Tongue (tissue), 2 donors: Measurements from ENCODE around the gene CACNA1D. TPM values are rescaled to one million over a fixed set of nuclear protein-coding genes. Genes with fewer than 3 reads are reported as not detected.
A peak's percentile ranks its signal among the peaks of the same experiment; 100 is the strongest.

Source experiments
- DNase-seq: peaks from one replicate; pipeline ENCODE4 v3.0.0-alpha.2; 2015
- total RNA-seq: library from RNA; depleted of rRNA; stranded (reverse); fragments of >200 nt; gene quantifications from one replicate; pipeline ENCODE4 v1.2.3, GENCODE V29; 2014

CACNA1D gene
- total RNA-seq, 1 donor from 2014 or later = 10.1 TPM

DNA sequence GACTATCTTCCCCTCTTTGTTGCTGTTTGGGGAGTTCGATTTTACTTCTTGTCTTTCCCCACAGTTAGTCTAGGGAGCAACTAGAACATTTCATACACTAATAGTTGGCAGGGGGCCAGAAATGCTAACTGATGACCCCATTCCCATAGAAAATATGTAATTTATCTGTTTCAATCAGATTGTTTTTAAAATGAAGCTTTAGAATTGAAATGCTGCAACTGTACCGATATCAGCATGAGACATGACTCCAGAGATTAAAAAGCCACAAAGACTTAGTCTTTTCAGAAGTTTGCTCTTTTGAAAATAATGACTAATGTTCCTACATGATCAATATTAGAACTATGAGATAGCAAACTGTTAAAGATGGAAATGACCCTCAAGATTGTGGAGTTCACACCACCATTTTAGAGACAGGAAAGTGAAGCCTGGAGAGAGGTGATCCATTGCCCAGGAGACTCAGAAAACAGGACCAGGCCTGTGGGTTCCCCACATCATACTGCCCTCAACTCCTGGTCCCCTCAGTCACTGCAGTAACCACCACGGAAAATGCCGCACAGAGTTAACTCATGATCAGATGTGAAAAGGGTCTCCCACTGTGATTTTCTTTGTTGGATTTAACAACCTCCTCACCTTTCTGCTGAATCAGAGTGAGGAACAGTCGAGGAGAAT lies 221.5 kb downstream of the CACNA1D start:
- DNase-seq = no peak

GRCh38 chr3:53716998-53717397 lies 222.6 kb downstream of the CACNA1D start:
- no peak for DNase-seq

DNA sequence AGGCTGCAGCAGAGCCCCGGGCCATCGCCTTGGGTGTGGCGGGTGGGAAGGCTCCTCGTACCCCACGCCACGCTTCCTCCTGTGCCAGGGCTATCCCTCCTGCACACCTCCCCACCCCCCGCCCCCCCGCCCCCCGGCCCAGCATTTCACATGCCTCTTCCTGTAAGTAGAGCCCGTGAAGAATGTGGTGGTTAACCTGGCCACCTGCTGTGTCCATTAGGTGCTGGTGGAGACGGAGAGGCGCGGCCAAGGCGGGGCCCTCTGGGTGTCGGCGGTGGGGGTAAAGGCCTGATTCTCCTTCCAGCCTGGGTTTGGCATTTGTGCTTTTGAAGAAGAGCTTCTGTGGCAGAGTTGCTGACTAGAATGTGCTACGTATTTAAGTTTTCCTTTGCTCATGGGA lies 224.1 kb downstream of the CACNA1D start:
- no peak for DNase-seq

- DNase-seq = no peak
Measured at GRCh38 chr3:53719796-53720195, 225.4 kb downstream of the CACNA1D start.

DNA sequence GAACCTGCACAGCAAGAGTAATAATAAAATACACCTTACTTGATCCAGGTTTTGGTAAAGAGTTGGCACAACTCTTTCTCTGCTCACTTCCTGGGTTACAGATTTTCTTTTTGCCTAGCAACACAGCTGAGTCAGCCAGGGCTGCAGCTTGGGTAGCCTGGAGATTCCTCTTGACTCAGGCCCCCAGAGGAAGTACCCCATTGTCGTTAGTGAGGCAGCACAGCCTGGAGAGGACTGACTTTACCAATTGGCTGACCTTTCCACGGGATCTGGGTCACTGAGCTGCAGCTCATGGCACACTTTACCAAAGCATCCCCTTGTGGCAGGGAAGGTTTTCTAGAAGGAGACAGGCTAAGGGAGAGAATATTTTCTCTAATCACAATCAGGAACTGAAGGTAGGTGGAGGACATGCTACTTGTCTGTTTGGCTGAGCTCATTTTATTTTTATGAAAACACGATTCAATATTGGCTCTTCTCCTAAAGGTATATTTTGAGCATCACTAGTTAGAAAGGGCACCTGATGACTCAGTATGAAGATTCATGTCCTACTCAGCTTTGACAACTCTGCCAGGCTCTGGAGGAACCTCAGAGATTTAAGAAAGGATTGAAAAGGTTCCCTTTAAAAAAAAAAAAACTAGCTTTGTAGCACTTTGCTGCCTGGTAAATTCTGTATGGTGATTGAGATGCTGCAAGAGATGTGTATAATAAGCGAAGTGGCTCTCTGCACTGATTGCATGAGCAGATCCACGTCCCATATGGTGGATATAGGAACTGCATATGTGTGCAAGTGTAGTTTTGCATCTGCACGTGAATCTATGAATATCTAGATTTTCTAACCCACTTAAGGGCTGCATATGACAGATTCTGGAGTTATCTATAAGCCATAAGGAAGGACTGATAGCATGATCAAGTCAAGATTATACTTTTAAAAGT lies 227.0 kb downstream of the CACNA1D start:
- DNase-seq = no peak

- no peak for DNase-seq
Measured at GRCh38 chr3:53724566-53724965, 230.2 kb downstream of the CACNA1D start.

DNA sequence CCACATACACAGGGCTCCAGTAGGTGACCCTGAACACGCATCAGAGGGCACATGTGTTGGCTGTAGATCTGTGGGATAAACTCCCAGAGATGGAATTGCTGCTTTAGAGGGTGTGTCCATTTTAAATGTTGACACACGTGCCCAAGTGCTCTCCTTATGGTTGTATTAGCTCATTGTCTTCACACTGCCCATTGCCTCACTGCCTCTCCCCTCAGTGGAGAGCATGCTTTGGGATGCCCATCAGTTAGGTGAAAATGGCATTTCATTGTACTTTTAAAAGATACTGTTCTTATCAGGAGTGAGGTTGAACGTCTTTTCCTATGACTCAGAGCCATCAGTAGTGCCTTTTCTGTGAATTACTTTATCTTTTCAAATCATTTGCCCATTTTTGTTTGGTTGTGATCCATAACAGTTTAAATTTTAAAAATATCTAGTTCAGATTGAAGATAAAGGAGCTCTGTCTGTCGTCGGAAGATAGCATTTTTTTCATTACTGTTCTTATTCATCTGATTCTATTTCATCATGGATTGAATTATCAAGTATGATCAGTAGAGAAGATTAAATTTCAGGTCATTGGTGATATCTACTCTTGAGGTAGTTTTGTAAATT lies 231.1 kb downstream of the CACNA1D start:
- DNase-seq = no peak

- DNase-seq = no peak
Measured at GRCh38 chr3:53726643-53727042, 232.2 kb downstream of the CACNA1D start.

- no peak for DNase-seq
Measured at GRCh38 chr3:53728606-53729005, 234.2 kb downstream of the CACNA1D start.

GRCh38 chr3:53729159-53729558 lies 234.7 kb downstream of the CACNA1D start:
- peak; percentile 26 for DNase-seq

GRCh38 chr3:53729618-53730017 lies 235.2 kb downstream of the CACNA1D start:
- DNase-seq = no peak

GRCh38 chr3:53730576-53730975 lies 236.2 kb downstream of the CACNA1D start:
- DNase-seq = peak; percentile 78

- no peak for DNase-seq
Measured at GRCh38 chr3:53731934-53732624, 237.7 kb downstream of the CACNA1D start.

DNA sequence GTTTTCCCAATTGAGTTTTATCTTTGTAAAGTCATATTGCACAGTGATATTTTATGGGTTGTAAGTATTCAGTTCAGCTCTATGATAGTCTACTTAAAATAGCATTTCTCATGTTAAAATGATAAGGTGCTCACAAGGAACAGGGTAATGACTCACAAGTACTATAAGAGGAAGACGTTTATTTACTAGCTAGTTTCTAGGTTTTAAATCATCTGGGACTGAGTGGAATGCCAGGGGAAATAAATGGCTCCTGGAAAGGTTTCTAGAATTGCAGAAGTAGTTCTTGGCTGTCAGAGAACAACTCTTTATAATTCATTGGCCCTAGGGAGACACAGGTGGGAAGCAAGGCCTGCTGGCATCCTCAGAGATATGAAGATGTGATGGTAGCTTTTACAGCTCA lies 239.0 kb downstream of the CACNA1D start:
- no peak for DNase-seq

DNA sequence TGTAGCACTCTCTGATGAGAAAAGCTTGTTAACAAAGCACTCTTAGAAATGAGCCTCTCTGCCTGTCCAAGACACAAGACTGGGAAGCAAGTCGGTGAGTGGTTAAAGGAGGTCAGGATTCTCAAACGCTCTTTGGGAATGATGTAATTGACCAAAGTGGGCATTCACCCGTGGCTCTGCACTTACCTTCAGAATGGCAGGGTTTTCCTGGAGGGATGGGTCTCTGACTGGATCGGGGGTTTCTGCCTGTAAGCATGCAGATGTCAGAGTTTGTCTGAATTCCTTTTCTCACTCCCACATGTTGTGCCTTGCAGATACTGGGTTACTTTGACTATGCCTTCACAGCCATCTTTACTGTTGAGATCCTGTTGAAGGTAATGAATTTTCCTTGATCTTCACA lies 245.6 kb downstream of the CACNA1D start:
- DNase-seq = no peak

DNA sequence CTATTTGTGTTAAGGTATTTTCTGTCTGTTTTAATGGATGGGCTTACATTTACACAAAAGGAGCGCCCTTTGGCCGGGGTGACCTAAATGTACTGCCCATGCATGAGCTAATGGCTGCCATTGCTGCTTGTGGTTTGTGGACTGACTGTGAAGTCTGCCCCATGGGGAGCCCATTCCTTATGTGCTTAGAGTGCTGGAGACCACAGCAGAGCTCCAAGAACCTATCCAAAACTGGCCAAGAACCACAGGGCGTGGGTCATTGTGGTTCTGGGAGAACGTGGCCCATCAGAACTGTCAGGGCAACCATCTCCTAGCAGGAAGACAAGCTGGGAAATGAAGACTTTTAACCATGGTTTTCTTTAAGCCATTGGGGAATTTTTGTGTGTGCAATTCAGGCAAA lies 246.5 kb downstream of the CACNA1D start:
- DNase-seq = no peak

- DNase-seq = peak; percentile 30
Measured at GRCh38 chr3:53744351-53744750, 249.9 kb downstream of the CACNA1D start.

DNA sequence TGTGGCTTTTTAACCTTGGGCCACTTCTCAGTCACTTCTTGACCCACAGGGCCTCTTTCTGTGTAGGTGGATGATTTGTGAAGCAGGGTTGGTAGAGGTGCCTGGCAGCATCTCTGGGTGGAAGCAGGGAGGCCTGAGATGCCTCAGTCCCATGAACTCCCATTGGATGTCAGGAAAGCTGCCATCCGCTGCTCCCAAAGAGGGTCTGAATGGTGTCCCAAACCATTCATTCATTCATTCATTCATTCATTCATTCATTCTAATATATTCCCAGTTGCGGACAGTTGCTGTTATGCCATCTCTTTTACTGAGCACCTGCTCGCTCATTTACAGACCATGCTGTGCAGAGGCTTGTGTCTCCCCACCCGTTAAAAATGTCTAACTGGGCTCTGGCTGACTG lies 253.1 kb downstream of the CACNA1D start:
- DNase-seq = no peak

GRCh38 chr3:53748512-53749271 lies 254.3 kb downstream of the CACNA1D start:
- DNase-seq = no peak

- no peak for DNase-seq
Measured at GRCh38 chr3:53749448-53749847, 255.0 kb downstream of the CACNA1D start.
